Left lung (tissue), 10 donors: ENCODE data around the gene SPR. TPM values are rescaled to one million over a fixed set of nuclear protein-coding genes. Genes with fewer than 3 reads are reported as not detected.
"Not testable (repeated sequence)": the region's sequence is repeated elsewhere in the genome, so short reads cannot be mapped to it uniquely, and the experiment has no call there.

Experiments used
- ATAC-seq: fragments of 200-7000 bp; cut with Tn5 transposase; one replicate; pipeline ENCODE4 v1.9.1; 2020; ENCODE audit warnings: moderate library complexity
- DNase-seq, 4 donors: peaks; one replicate each; pipeline ENCODE4 v3.0.0-alpha.2; 2013 to 2020
- H3K27ac ChIP-seq, 2 donors: fragments of 200-600 bp; sonication (generic) in 1 of 2; one replicate each; pipeline versions ENCODE4 v1.5.0 to v1.8.0; 2020 to 2021
- H3K27me3 ChIP-seq, 2 donors: fragments of 200-600 bp; sonication (generic) in 1 of 2; one replicate each; pipeline versions ENCODE4 v1.5.0 to v1.8.0; 2020 to 2021
- H3K36me3 ChIP-seq, 2 donors: fragments of 200-600 bp; sonication (generic) in 1 of 2; one replicate each; pipeline versions ENCODE4 v1.5.0 to v1.8.0; 2020 to 2021
- H3K4me1 ChIP-seq, 2 donors: fragments of 200-600 bp; one replicate each; pipeline ENCODE4 v1.8.0; 2021
- H3K4me3 ChIP-seq, 2 donors: fragments of 200-600 bp; sonication (generic) in 1 of 2; one replicate each; pipeline versions ENCODE4 v1.5.0 to v1.8.0; 2020 to 2021; ENCODE audit warnings: mild to moderate bottlenecking in 1 of 2
- H3K9me3 ChIP-seq, 2 donors: fragments of 200-600 bp; sonication (generic) in 1 of 2; one replicate each; pipeline versions ENCODE4 v1.5.0 to v1.8.0; 2020 to 2021
- intact Hi-C, 2 donors: fragments of 100-400 bp; cut with DNase I; formaldehyde crosslinking; loops; one replicate each; pipeline versions ENCODE4 v1.11.2 to v1.14.2; 2022
- polyA plus RNA-seq, 6 donors: library from polyadenylated mRNA; unstranded; fragments of 120-200 nt; gene quantifications; one replicate each; pipeline ENCODE4 v1.2.1, GENCODE V29; 2013; ENCODE audit not compliant: insufficient read length in 6 of 6
- total RNA-seq, 2 donors: library from RNA; stranded (reverse); fragmentation: NEBNext Ultra II Directional; extraction: Animal tissue kit (Norgen Biotek cat#: 25700); gene quantifications; one replicate each; pipeline ENCODE4 v1.2.1, GENCODE V29; 2021
- TF ChIP-seq, protein P1 (sequence below), 2 donors: fragments of 200-600 bp; sonication (generic) in 1 of 2; IDR thresholded peaks; one replicate each; pipeline versions ENCODE4 v1.5.0 to v1.8.0; 2021; ENCODE audit warnings: antibody characterized with exemption in 2 of 2
- donor health status: DM: no; HTN: yes; CAD: no.
- donor health status: DM: no; HTN: no; CAD: no.

The SPR gene
- total and polyA plus RNA-seq, 8 donors, result 5.2 to 41.9 (median 6.0) TPM

DNA sequence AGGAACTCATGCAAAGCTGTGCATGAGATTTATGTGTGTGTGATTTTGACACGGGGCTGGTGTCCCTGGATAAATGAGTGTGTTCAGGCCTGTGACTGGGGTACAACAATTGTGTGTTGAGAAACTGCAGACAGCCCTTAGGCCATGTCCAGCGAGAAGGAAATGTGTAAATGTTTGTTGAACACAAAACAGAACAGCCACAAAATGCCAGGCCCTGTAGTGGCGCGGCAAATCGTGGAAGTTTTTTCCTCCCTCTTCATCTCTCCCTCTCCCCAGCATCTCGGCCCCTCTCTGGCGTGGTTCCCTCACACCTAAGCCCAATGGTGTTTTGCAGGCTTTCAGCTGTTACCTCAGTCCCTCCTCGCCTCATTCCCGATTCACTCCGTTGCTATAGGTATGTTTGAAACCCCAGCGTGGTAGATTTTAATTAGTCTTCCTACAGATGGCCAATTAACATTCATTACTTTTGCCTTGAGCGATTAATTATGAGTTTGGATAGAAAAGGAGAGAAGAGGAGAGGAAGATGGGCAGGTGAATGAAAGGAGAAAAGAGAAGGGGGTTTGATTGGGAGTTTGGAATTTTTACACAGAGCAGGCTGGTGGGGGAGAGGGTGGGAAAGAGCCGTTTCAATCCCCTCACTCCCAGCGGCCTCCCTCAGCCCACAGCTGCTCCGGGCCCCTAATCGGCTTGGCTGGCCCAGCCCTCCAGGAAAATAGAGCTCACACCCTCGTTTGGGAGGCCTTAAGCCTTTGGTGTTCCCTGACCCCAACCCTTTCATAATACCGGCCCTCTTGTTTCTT is 10.8 kb downstream of the SPR start:
- DNase-seq (no peak), ATAC-seq (no peak)
- no peak overlapping the region for H3K4me3 ChIP-seq
- no peaks in the 10 kb centered on the region for H3K36me3 ChIP-seq
- H3K27ac ChIP-seq, result no peak overlapping the region
- TF ChIP-seq, protein P1, sequence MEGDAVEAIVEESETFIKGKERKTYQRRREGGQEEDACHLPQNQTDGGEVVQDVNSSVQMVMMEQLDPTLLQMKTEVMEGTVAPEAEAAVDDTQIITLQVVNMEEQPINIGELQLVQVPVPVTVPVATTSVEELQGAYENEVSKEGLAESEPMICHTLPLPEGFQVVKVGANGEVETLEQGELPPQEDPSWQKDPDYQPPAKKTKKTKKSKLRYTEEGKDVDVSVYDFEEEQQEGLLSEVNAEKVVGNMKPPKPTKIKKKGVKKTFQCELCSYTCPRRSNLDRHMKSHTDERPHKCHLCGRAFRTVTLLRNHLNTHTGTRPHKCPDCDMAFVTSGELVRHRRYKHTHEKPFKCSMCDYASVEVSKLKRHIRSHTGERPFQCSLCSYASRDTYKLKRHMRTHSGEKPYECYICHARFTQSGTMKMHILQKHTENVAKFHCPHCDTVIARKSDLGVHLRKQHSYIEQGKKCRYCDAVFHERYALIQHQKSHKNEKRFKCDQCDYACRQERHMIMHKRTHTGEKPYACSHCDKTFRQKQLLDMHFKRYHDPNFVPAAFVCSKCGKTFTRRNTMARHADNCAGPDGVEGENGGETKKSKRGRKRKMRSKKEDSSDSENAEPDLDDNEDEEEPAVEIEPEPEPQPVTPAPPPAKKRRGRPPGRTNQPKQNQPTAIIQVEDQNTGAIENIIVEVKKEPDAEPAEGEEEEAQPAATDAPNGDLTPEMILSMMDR (IDR thresholded peaks at IDR 0.05), result no peak
- intact Hi-C loops, result no loop called here
- peaks cover 4 to 14% of the 10 kb centered on the region in 2 donors for H3K4me1 ChIP-seq
- H3K9me3 ChIP-seq, result no peaks in the 10 kb centered on the region
- H3K27me3 ChIP-seq, result peaks cover 3 to 86% of the 10 kb centered on the region in 2 donors

DNA sequence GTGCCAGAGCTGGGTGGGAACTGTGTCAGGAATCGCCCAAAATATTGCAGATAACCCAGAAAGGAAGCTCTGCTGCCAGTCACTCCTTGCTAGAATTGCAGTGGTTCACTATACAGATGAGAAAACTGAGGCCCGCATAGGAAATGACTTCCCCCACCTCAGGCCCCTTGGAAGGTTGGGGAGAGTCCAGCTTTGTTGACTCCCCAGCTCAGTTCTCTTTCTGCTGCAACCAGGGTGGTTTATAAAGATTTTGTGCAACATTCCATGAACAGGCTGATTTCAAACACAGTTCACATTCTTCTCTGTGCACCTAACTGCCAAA is 11.3 kb downstream of the SPR start:
- DNase-seq (no peak), ATAC-seq (no peak)
- Histone ChIP-seq H3K4me3 (no peak overlapping the region), H3K27me3 (peaks cover 6 to 90% of the 10 kb centered on the region in 2 donors), H3K4me1 (peaks cover 4 to 14% of the 10 kb centered on the region in 2 donors), H3K27ac (no peak overlapping the region), H3K36me3 (no peaks in the 10 kb centered on the region), H3K9me3 (no peaks in the 10 kb centered on the region)
- intact Hi-C loops, result no loop called here
- TF ChIP-seq, protein P1 (IDR thresholded peaks at IDR 0.05), result no peak

DNA sequence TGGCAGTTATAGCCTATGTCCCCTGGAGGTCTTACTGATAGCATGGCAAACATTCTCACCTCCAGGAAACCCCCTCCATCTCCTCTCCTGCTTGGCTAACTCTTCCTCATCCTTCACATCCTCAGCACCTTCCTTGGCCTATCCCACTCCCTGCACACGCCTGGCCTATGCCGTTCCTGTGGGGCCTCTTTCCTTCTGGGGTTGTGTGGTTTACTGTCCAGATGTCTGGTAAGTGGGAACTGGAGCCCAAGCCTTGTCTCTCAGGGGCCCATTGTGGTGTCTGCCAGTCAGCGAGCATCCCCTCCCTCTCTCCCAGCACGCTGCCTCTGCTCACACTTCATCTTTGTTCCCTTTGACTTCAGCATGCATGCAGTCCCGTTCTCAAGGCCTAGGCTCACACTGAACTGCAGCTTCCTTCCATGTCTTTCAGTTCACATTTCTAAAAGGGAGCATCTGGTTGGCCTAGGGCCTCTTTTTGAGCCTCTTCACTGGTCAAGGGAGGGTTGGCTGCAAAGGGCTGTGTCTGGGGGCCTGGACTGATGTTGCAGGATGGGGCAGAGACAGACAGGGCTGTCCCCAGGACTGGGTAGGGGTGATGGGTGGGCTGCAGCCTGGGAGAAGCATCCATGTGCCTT is 13.1 kb downstream of the SPR start:
- no peak for ATAC-seq
- no peak for DNase-seq
- H3K9me3 ChIP-seq, result no peaks in the 10 kb centered on the region
- TF ChIP-seq, protein P1 (IDR thresholded peaks at IDR 0.05), result no peak
- H3K4me1 ChIP-seq, result peaks cover 4 to 11% of the 10 kb centered on the region in 2 donors
- intact Hi-C loops, result no loop called here
- no peak overlapping the region for H3K4me3 ChIP-seq
- H3K36me3 ChIP-seq, result no peaks in the 10 kb centered on the region
- H3K27ac ChIP-seq, result no peak overlapping the region
- peaks cover 19 to 89% of the 10 kb centered on the region in 2 donors for H3K27me3 ChIP-seq

DNA sequence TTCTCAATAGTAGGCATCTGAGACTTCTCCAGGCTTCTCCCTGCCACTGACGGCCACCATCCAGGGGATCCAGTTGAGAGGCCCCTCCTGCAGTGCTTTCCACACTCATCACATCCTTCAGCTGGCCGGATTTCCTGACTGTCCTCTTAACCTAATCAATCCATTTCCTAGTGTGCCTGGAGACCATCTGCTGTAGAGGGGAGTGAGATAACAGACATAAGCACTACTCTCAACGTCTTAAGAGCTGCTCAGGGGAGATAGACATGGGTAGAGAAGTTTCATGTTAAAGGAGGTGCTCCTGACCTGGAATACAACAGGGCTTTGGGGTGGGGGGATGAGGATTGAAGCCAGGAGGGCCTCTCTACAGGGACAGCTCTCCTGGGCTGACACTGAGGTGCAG is 14.2 kb downstream of the SPR start:
- no peak overlapping the region for H3K27ac ChIP-seq
- no peaks in the 10 kb centered on the region for H3K9me3 ChIP-seq
- no peaks in the 10 kb centered on the region for H3K36me3 ChIP-seq
- no peak overlapping the region for H3K4me3 ChIP-seq
- intact Hi-C loops, result no loop called here
- DNase-seq (no peak), ATAC-seq (no peak)
- TF ChIP-seq, protein P1 (IDR thresholded peaks at IDR 0.05), result no peak
- peaks cover 27 to 89% of the 10 kb centered on the region in 2 donors for H3K27me3 ChIP-seq
- H3K4me1 ChIP-seq, result no peaks in the 10 kb centered on the region

DNA sequence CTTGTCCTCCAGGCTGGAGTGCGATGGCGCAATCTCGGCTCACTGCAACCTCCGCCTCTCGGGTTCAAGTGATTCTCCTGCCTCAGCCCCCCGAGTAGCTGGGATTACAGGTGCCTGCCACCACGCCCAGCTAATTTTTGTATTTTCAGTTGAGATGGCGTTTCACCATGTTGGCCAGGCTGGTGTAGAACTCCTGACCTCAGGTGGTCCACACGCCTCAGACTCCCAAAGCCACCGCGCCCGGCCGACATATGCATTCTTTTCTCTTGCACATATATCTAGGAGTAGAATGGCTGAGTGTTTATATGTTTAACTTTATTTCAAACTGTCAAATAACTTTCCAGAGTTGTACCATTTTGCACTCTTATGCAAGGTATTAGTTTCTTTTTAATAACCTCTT is 20.2 kb downstream of the SPR start:
- intact Hi-C loops, H3K36me3 ChIP-seq, H3K4me3 ChIP-seq, H3K27ac ChIP-seq, H3K9me3 ChIP-seq, H3K4me1 ChIP-seq, DNase-seq, ATAC-seq: not testable (repeated sequence)
- peaks cover 73 to 99% of the 10 kb centered on the region in 2 donors for H3K27me3 ChIP-seq
